Measurements from ENCODE around the gene PRPF4.

Gene PRPF4

GRCh38 chr9:113315231-113315630 lies 39.8 kb downstream of the PRPF4 start:
- no peak for DNase-seq

GRCh38 chr9:113316030-113316429 lies 40.6 kb downstream of the PRPF4 start:
- no peak for DNase-seq

- DNase-seq, result no peak
Observed at GRCh38 chr9:113317777-113318176, 42.3 kb downstream of the PRPF4 start.

- DNase-seq, result no peak
Observed at GRCh38 chr9:113319054-113319453, 43.6 kb downstream of the PRPF4 start.

GRCh38 chr9:113320051-113320450 lies 44.6 kb downstream of the PRPF4 start:
- DNase-seq, result no peak

GRCh38 chr9:113322671-113323070 lies 47.2 kb downstream of the PRPF4 start:
- DNase-seq, result no peak

GRCh38 chr9:113326230-113326629 lies 50.8 kb downstream of the PRPF4 start:
- DNase-seq, result no peak

- no peak for DNase-seq
Observed at GRCh38 chr9:113328045-113328782, 52.8 kb downstream of the PRPF4 start.

GRCh38 chr9:113331780-113332179 lies 56.3 kb downstream of the PRPF4 start:
- DNase-seq, result no peak

GRCh38 chr9:113337714-113338113 lies 62.3 kb downstream of the PRPF4 start:
- DNase-seq, result no peak

GRCh38 chr9:113340011-113340699 lies 64.7 kb downstream of the PRPF4 start, which contains the start of gene WDR31:
WDR31 (minus strand) TSS chr9:113340275; CDS start chr9:113332022, 8,253 bp downstream.
- DNase-seq, result peak; percentile 89

GRCh38 chr9:113341712-113342410 lies 66.4 kb downstream of the PRPF4 start:
- peak; percentile 50 for DNase-seq

Data from activated CD4-positive, alpha-beta T cell treated with anti-CD3 and anti-CD28 coated beads, Interleukin-10, Interleukin-2, amounts not matched to agents 100 ng/mL and 50 ng/mL, durations not matched to agents 16 hours and 8 hours (primary cell).